Common myeloid progenitor, CD34-positive (primary cell): Measurements from ENCODE around the gene PLXND1.
A peak's percentile ranks its signal among the peaks of the same experiment; 100 is the strongest.

Experiments used
- CTCF ChIA-PET: fragments of 350-600 bp; sonication (Branson Sonifier 250); formaldehyde crosslinking; loops from one replicate; lab custom pipeline; 2021; ENCODE audit warnings: antibody characterized with exemption; lab: Charles Lee
- POLR2A ChIA-PET: fragments of 350-600 bp; sonication (Branson Sonifier 250); formaldehyde crosslinking; loops from one replicate; lab custom pipeline; 2021; ENCODE audit warnings: antibody characterized with exemption; lab: Charles Lee
- DNase-seq, 3 donors: peaks; one replicate each; pipeline versions ENCODE4 v3.0.0 to v3.0.0-alpha.2; 2013
- H3K27ac ChIP-seq, 2 experiments: 1 replicate in 1 of 2; 2 replicates in 1 of 2; pipeline ENCODE4 v1.7.0; 2013; ENCODE audit warnings: inconsistent platforms in 2 of 2, low read length in 2 of 2, mild to moderate bottlenecking in 2 of 2, low read depth in 1 of 2, moderate library complexity in 1 of 2; ENCODE audit not compliant: severe bottlenecking in 2 of 2, insufficient read depth in 1 of 2, poor library complexity in 1 of 2
- H3K27me3 ChIP-seq, 5 experiments: replicated peaks in 2 of 5; 1 replicate in 3 of 5; 2 replicates in 2 of 5; pipeline versions ENCODE4 v1.6.1 to v1.7.0; 2013; ENCODE audit warnings: low read length in 4 of 5, mild to moderate bottlenecking in 2 of 5, moderate library complexity in 2 of 5, inconsistent platforms in 1 of 5; ENCODE audit not compliant: insufficient read depth in 5 of 5, control insufficient read depth in 4 of 5
- H3K36me3 ChIP-seq, 4 experiments: 1 replicate in 2 of 4; 2 replicates in 2 of 4; pipeline versions ENCODE4 v1.6.1 to v1.7.0; 2013; ENCODE audit warnings: low read length in 3 of 4, control low read depth in 1 of 4, mild to moderate bottlenecking in 1 of 4; ENCODE audit not compliant: control insufficient read depth in 4 of 4, insufficient read depth in 4 of 4
- H3K4me1 ChIP-seq, 4 experiments: 1 replicate in 3 of 4; 2 replicates in 1 of 4; pipeline versions ENCODE4 v1.6.1 to v1.7.1; 2013; ENCODE audit warnings: low read length in 3 of 4, mild to moderate bottlenecking in 3 of 4, control low read depth in 1 of 4, inconsistent platforms in 1 of 4, moderate library complexity in 1 of 4; ENCODE audit not compliant: control insufficient read depth in 4 of 4, insufficient read depth in 4 of 4; ENCODE audit errors: control extremely low read depth in 1 of 4
- H3K4me3 ChIP-seq, 7 experiments: 1 replicate in 4 of 7; 2 replicates in 3 of 7; pipeline versions ENCODE4 v1.5.1 to v1.7.0; 2013; ENCODE audit warnings: mild to moderate bottlenecking in 7 of 7, low read length in 6 of 7, moderate library complexity in 6 of 7, inconsistent platforms in 2 of 7, low read depth in 2 of 7, control low read depth in 1 of 7; ENCODE audit not compliant: insufficient read depth in 4 of 7, control insufficient read depth in 1 of 7; ENCODE audit errors: extremely low read depth in 1 of 7
- H3K9me3 ChIP-seq, 5 experiments: 1 replicate in 4 of 5; 2 replicates in 1 of 5; pipeline versions ENCODE4 v1.6.1 to v1.7.1; 2013; ENCODE audit warnings: low read length in 4 of 5, mild to moderate bottlenecking in 2 of 5, inconsistent platforms in 1 of 5, low read depth in 1 of 5, moderate library complexity in 1 of 5; ENCODE audit not compliant: control insufficient read depth in 4 of 5, insufficient read depth in 2 of 5; ENCODE audit errors: control extremely low read depth in 1 of 5
- WGBS: methylation state at CpG from one replicate; pipeline ENCODE4 v1.1.5; 2013; ENCODE audit not compliant: insufficient coverage; 5-methylcytosine and 5-hydroxymethylcytosine counted together

PLXND1 gene

GRCh38 chr3:129598484-129598883 lies 8.0 kb downstream of the PLXND1 start:
- no peak overlapping the region for H3K27ac ChIP-seq
- no peak for DNase-seq
- H3K36me3 ChIP-seq = peaks cover 0 to 22% (median 0%) of the 10 kb centered on the region in 4 experiments
- no peak overlapping the region for H3K4me3 ChIP-seq
- H3K4me1 ChIP-seq = peaks cover 2 to 100% (median 86%) of the 10 kb centered on the region in 4 experiments
- no peaks in the 10 kb centered on the region for H3K27me3 ChIP-seq
- 95% methylated on average over 10 of the region's 11 CpGs for WGBS
- H3K9me3 ChIP-seq = no peaks in the 10 kb centered on the region
- POLR2A ChIA-PET = no interaction called here
- CTCF ChIA-PET = interaction anchor here (1.1 to 14.3 kb wide), 4 partner anchors 9 to 29 kb away, joined by 3 to 158 read pairs (median 26); partner anchors contain the start of gene PLXND1

- Histone ChIP-seq H3K36me3 (peaks cover 0 to 19% (median 0%) of the 10 kb centered on the region in 4 experiments), H3K9me3 (no peaks in the 10 kb centered on the region), H3K4me3 (no peak overlapping the region), H3K4me1 (peaks cover 2 to 100% (median 86%) of the 10 kb centered on the region in 4 experiments), H3K27me3 (no peaks in the 10 kb centered on the region), H3K27ac (no peak overlapping the region)
- ChIA-PET POLR2A (no interaction called here), CTCF (interaction anchor here (6.5 to 14.3 kb wide), 2 partner anchors 9 to 18 kb away, joined by 44 to 158 read pairs; partner anchors contain the start of gene PLXND1)
- peak in 1 of 3 donors; percentile 27 for DNase-seq
- 90% methylated on average over 3 of the region's 5 CpGs for WGBS
Measured at GRCh38 chr3:129598000-129598381, 8.5 kb downstream of the PLXND1 start.

GRCh38 chr3:129597087-129597999 lies 9.1 kb downstream of the PLXND1 start:
- POLR2A ChIA-PET = interaction anchor here (1.0 to 1.7 kb wide), 2 partner anchors 19 to 21 kb away, joined by 3 to 7 read pairs; no protein-coding TSS in a partner anchor
- no peaks in the 10 kb centered on the region for H3K9me3 ChIP-seq

GRCh38 chr3:129596194-129597086 lies 10.0 kb downstream of the PLXND1 start:
- DNase-seq = peak; percentile 47 to 84 (median 72)
- WGBS = 71% methylated on average over 22 of the region's 27 CpGs
- peak overlapping the region in 1 of 2 experiments; percentile 14 for H3K27ac ChIP-seq

More at GRCh38 chr3:129597087-129597999, 9.1 kb downstream of the PLXND1 start:
- Histone ChIP-seq H3K27ac (peak overlapping the region in 1 of 2 experiments; percentile 25), H3K4me1 (peaks cover 2 to 100% (median 89%) of the 10 kb centered on the region in 4 experiments), H3K27me3 (no peaks in the 10 kb centered on the region), H3K4me3 (peak overlapping the region in 3 of 7 experiments; percentile 10 to 37 (median 15)), H3K36me3 (peaks cover 0 to 17% (median 0%) of the 10 kb centered on the region in 4 experiments)
- peak in 2 of 3 donors; percentile 37 to 57 for DNase-seq
- 26% methylated on average over 27 of the region's 31 CpGs for WGBS
- CTCF ChIA-PET = interaction anchor here (1.0 to 14.3 kb wide), 5 partner anchors 10 to 107 kb away, joined by 3 to 158 read pairs (median 3); partner anchors contain the start of gene PLXND1

GRCh38 chr3:129595544-129596193 lies 10.8 kb downstream of the PLXND1 start:
- H3K36me3 ChIP-seq = peaks cover 0 to 6% (median 0%) of the 10 kb centered on the region in 4 experiments
- peaks cover 4 to 100% (median 95%) of the 10 kb centered on the region in 4 experiments for H3K4me1 ChIP-seq
- no peak overlapping the region for H3K4me3 ChIP-seq
- no peak overlapping the region for H3K27ac ChIP-seq
- no peak for DNase-seq
- ChIA-PET POLR2A (interaction anchor here (1.0 to 1.7 kb wide), 3 partner anchors 17 to 317 kb away, joined by 3 to 7 read pairs (median 3); partner anchors contain the start of gene HMCES), CTCF (interaction anchor here (0.6 to 14.3 kb wide), 6 partner anchors 12 to 105 kb away, joined by 3 to 158 read pairs (median 4); partner anchors contain the start of gene PLXND1)
- WGBS = 82% methylated on average over 10 of the region's 10 CpGs
- no peaks in the 10 kb centered on the region for H3K27me3 ChIP-seq
- no peaks in the 10 kb centered on the region for H3K9me3 ChIP-seq

More at GRCh38 chr3:129596194-129597086, 10.0 kb downstream of the PLXND1 start:
- POLR2A ChIA-PET = interaction anchor here (1.0 to 1.7 kb wide), 2 partner anchors 18 to 20 kb away, joined by 3 to 7 read pairs; no protein-coding TSS in a partner anchor
- Histone ChIP-seq H3K27me3 (no peaks in the 10 kb centered on the region), H3K4me3 (peak overlapping the region in 3 of 7 experiments; percentile 15 to 40 (median 37)), H3K36me3 (peaks cover 0 to 9% (median 0%) of the 10 kb centered on the region in 4 experiments), H3K4me1 (peaks cover 6 to 100% (median 95%) of the 10 kb centered on the region in 4 experiments), H3K9me3 (no peaks in the 10 kb centered on the region)
- CTCF ChIA-PET = interaction anchor here (0.6 to 14.3 kb wide), 9 partner anchors 11 to 106 kb away, joined by 3 to 158 read pairs (median 3); partner anchors contain the start of gene PLXND1
